Trophoblast cell (in vitro differentiated cells and primary cell): ENCODE results near the gene CELF4.

Experiments
- DNase-seq, 2 donors: peaks; one replicate each; pipeline ENCODE4 v3.0.0-alpha.2; 2016
- H2AFZ ChIP-seq: 2 replicates; pipeline ENCODE4 v1.6.1; 2013; ENCODE audit warnings: low read length, moderate library complexity, mild to moderate bottlenecking; ENCODE audit not compliant: insufficient read depth, poor library complexity
- H2AK5ac ChIP-seq: 2 replicates; pipeline ENCODE4 v1.6.1; 2013; ENCODE audit warnings: mild to moderate bottlenecking, low read length
- H2BK120ac ChIP-seq: 2 replicates; pipeline ENCODE4 v1.6.1; 2013; ENCODE audit warnings: low read length, mild to moderate bottlenecking, moderate library complexity; ENCODE audit not compliant: insufficient read depth, poor library complexity
- H2BK12ac ChIP-seq: 2 replicates; pipeline ENCODE4 v1.6.1; 2013; ENCODE audit warnings: mild to moderate bottlenecking, low read length, moderate library complexity
- H2BK5ac ChIP-seq: 2 replicates; pipeline ENCODE4 v1.6.1; 2013; ENCODE audit warnings: low read length, low read depth, moderate library complexity, mild to moderate bottlenecking; ENCODE audit not compliant: poor library complexity
- H3K14ac ChIP-seq: 2 replicates; pipeline ENCODE4 v1.6.1; 2013; ENCODE audit warnings: mild to moderate bottlenecking, low read length
- H3K18ac ChIP-seq: 2 replicates; pipeline ENCODE4 v1.6.1; 2013; ENCODE audit warnings: mild to moderate bottlenecking, low read length
- H3K23ac ChIP-seq: 2 replicates; pipeline ENCODE4 v1.6.1; 2013; ENCODE audit warnings: low read length
- H3K27ac ChIP-seq: 2 replicates; pipeline ENCODE4 v1.5.1; 2013; ENCODE audit warnings: low read depth, mild to moderate bottlenecking, inconsistent platforms, low read length, moderate library complexity
- H3K27me3 ChIP-seq: 2 replicates; pipeline ENCODE4 v1.6.1; 2013; ENCODE audit warnings: inconsistent platforms, mild to moderate bottlenecking, low read length, moderate library complexity; ENCODE audit not compliant: insufficient read depth
- H3K36me3 ChIP-seq, 2 experiments: 1 replicate in 1 of 2; 2 replicates in 1 of 2; pipeline ENCODE4 v1.6.1; 2013; ENCODE audit warnings: low read length in 2 of 2, mild to moderate bottlenecking in 2 of 2, moderate library complexity in 1 of 2; ENCODE audit not compliant: insufficient read depth in 2 of 2, control insufficient read depth in 1 of 2
- H3K4ac ChIP-seq: 2 replicates; pipeline ENCODE4 v1.6.1; 2013; ENCODE audit warnings: low read depth, mild to moderate bottlenecking, low read length, moderate library complexity
- H3K4me1 ChIP-seq, 2 experiments: 1 replicate in 1 of 2; 2 replicates in 1 of 2; pipeline ENCODE4 v1.6.1; 2013; ENCODE audit warnings: low read length in 2 of 2, mild to moderate bottlenecking in 2 of 2, moderate library complexity in 1 of 2; ENCODE audit not compliant: insufficient read depth in 2 of 2, control insufficient read depth in 1 of 2
- H3K4me2 ChIP-seq: 2 replicates; pipeline ENCODE4 v1.6.1; 2013; ENCODE audit warnings: inconsistent platforms, mild to moderate bottlenecking, low read length, moderate library complexity
- H3K4me3 ChIP-seq: 2 replicates; pipeline ENCODE4 v1.5.1; 2013; ENCODE audit warnings: mild to moderate bottlenecking, low read depth, low read length, inconsistent platforms
- H3K79me1 ChIP-seq: one replicate; pipeline ENCODE4 v1.6.1; 2013; ENCODE audit warnings: low read length
- H3K79me2 ChIP-seq: 2 replicates; pipeline ENCODE4 v1.6.1; 2013; ENCODE audit warnings: low read length, mild to moderate bottlenecking; ENCODE audit not compliant: control insufficient read depth, insufficient read depth, poor library complexity
- H3K9ac ChIP-seq: 2 replicates; pipeline ENCODE4 v1.6.1; 2013; ENCODE audit warnings: mild to moderate bottlenecking, low read length
- H3K9me3 ChIP-seq: 2 replicates; pipeline ENCODE4 v1.6.1; 2013; ENCODE audit warnings: low read depth, mild to moderate bottlenecking, control low read depth, inconsistent platforms, low read length; ENCODE audit not compliant: insufficient read depth
- H4K12ac ChIP-seq: 2 replicates; pipeline ENCODE4 v1.6.1; 2013; ENCODE audit warnings: low read depth, mild to moderate bottlenecking, low read length, moderate library complexity
- H4K8ac ChIP-seq: 2 replicates; pipeline ENCODE4 v1.6.1; 2013; ENCODE audit warnings: low read depth, mild to moderate bottlenecking, low read length, moderate library complexity
- H4K91ac ChIP-seq: one replicate; pipeline ENCODE4 v1.6.1; 2013; ENCODE audit warnings: low read depth, mild to moderate bottlenecking, low read length, moderate library complexity
- WGBS: extraction: QIAGEN DNeasy Blood & Tissue Kit; methylation state at CpG from one replicate; pipeline ENCODE4 v1.1.7; 2013; ENCODE audit warnings: missing lambda C conversion rate; ENCODE audit not compliant: insufficient read length, insufficient coverage; ENCODE audit errors: extremely low coverage; 5-methylcytosine and 5-hydroxymethylcytosine counted together

Gene CELF4

DNA sequence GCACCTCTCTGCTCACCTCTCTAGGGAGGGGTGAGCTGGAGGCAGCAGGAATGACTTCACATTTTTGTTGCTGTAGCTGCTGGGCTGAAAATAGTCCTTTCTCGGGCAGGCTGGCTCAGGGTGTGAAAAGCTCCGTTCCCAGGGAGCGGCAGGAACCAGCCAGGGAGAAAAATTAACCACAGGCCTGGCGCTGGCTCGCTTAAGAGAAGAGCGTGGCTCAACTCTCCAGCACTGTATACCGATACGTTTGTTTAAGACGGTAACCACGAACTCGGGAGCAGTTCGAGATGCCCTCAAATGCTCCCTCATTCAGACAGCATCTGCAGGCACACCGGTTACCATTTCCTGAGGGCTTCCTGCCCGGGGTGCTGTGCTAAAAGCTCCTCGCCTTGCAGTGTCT, 129.6 kb downstream of the CELF4 start:
- Histone ChIP-seq H3K79me2 (no peaks in the 10 kb centered on the region), H4K12ac (no peak overlapping the region), H2BK5ac (no peak overlapping the region), H3K9me3 (peaks cover 5% of the 10 kb centered on the region), H2AFZ (no peak overlapping the region), H4K8ac (no peak overlapping the region), H3K27ac (no peak overlapping the region), H2AK5ac (no peak overlapping the region), H3K23ac (no peak overlapping the region), H3K4me2 (no peak overlapping the region), H3K4me3 (no peak overlapping the region), H3K18ac (no peak overlapping the region), H3K27me3 (no peaks in the 10 kb centered on the region), H3K36me3 (no peaks in the 10 kb centered on the region), H4K91ac (no peak overlapping the region), H3K79me1 (no peaks in the 10 kb centered on the region), H3K4ac (no peak overlapping the region), H2BK120ac (no peak overlapping the region), H3K14ac (no peak overlapping the region), H3K4me1 (no peaks in the 10 kb centered on the region), H3K9ac (no peak overlapping the region), H2BK12ac (no peak overlapping the region)
- no peak for DNase-seq
- WGBS = no CpG with 5 or more reads among the region's 15 CpGs

DNA sequence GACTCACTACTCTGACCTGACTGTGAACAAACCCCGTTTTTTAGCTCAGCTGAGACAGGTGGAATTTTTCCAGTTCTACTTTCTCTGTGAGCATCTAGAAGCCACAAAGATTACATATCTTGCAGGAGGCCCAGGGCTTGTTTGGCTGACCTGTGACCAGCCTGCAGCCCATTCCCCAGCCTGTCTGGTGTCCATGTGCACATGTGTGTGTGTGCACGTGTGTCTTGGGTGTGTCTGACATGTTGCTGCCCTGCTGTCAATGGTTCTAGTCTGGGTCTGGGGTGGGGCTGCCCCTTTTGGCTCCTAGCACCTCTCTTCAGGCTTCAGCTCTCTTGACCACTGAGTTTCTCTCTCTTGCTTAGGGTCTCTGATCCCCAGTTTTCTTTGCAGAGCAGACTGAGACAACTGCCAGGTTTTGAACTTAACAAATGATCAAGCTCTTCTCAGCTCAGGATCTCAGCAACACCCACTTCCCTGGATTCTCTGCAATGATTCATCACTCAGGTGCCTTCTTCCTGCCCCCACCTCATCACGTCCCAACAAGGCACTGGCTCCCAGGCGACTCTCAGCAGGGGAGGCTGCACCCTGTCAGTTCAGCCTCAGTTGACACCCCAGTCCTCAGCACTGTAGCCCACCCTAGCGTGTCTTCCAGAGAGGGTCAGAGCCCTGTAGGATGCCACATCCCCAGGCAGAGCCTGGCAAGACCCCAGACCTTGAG, 130.3 kb downstream of the CELF4 start:
- WGBS = no CpG with 5 or more reads among the region's 5 CpGs
- H4K8ac ChIP-seq = no peak overlapping the region

DNA sequence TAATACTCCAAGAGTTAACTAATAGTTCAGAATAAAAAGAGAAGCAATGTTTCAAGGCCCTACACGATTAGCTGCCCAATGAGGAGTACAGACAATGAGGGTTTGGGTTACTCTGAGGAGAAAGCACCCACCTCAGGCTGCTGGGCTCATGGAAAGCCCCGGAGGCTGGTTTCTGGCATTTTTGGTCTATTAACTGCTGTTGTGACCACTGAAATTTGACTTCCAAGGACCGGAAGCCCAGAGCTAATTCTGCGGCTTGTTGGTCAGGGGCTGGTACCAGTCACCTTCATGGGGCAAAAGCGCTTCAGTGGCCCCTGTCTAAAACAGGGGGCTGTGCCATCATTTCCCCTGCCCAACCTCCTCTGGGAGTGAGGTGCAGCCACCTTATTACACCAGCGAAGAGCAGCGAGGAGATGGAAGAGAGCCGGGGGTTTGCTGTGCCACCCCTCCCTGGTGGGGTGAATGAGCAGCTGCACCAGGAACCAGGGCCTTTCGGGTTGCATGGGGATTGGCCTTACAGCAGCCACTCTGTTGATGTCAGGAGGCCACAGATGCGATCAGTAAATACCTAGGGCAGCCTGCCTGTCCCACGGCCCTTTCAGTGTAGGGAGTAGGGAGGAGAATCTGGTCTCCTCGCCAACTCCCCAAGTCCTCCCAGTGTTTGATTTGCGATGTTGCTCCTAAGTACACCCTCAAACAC, 131.3 kb downstream of the CELF4 start:
- no peak overlapping the region for H3K14ac ChIP-seq
- H3K9ac ChIP-seq = no peak overlapping the region
- no peaks in the 10 kb centered on the region for H3K79me2 ChIP-seq
- H2BK12ac ChIP-seq = no peak overlapping the region
- WGBS = no CpG with 5 or more reads among the region's 13 CpGs
- no peak overlapping the region for H3K23ac ChIP-seq
- H3K79me1 ChIP-seq = no peaks in the 10 kb centered on the region
- H3K4me1 ChIP-seq = no peaks in the 10 kb centered on the region
- H2AK5ac ChIP-seq = no peak overlapping the region
- no peak overlapping the region for H4K91ac ChIP-seq
- DNase-seq = no peak
- H2AFZ ChIP-seq = no peak overlapping the region
- no peaks in the 10 kb centered on the region for H3K27me3 ChIP-seq
- no peak overlapping the region for H2BK5ac ChIP-seq
- H3K4me2 ChIP-seq = no peak overlapping the region
- H3K36me3 ChIP-seq = no peaks in the 10 kb centered on the region
- no peak overlapping the region for H2BK120ac ChIP-seq
- H3K9me3 ChIP-seq = peaks cover 5% of the 10 kb centered on the region
- H3K27ac ChIP-seq = no peak overlapping the region
- H3K18ac ChIP-seq = no peak overlapping the region
- H4K12ac ChIP-seq = no peak overlapping the region
- no peak overlapping the region for H3K4me3 ChIP-seq
- no peak overlapping the region for H4K8ac ChIP-seq
- no peak overlapping the region for H3K4ac ChIP-seq

More for the DNA sequence above, 130.3 kb downstream of the CELF4 start:
- Histone ChIP-seq H2BK120ac (no peak overlapping the region), H3K9me3 (peaks cover 5% of the 10 kb centered on the region), H2AFZ (no peak overlapping the region), H3K4ac (no peak overlapping the region), H2BK5ac (no peak overlapping the region), H2BK12ac (no peak overlapping the region), H4K12ac (no peak overlapping the region), H3K79me2 (no peaks in the 10 kb centered on the region), H3K4me1 (no peaks in the 10 kb centered on the region), H3K27ac (no peak overlapping the region), H3K27me3 (no peaks in the 10 kb centered on the region), H3K18ac (no peak overlapping the region), H2AK5ac (no peak overlapping the region), H3K9ac (no peak overlapping the region), H3K36me3 (no peaks in the 10 kb centered on the region), H3K4me2 (no peak overlapping the region), H3K23ac (no peak overlapping the region), H3K14ac (no peak overlapping the region), H3K4me3 (no peak overlapping the region), H3K79me1 (no peaks in the 10 kb centered on the region), H4K91ac (no peak overlapping the region)
- no peak for DNase-seq

DNA sequence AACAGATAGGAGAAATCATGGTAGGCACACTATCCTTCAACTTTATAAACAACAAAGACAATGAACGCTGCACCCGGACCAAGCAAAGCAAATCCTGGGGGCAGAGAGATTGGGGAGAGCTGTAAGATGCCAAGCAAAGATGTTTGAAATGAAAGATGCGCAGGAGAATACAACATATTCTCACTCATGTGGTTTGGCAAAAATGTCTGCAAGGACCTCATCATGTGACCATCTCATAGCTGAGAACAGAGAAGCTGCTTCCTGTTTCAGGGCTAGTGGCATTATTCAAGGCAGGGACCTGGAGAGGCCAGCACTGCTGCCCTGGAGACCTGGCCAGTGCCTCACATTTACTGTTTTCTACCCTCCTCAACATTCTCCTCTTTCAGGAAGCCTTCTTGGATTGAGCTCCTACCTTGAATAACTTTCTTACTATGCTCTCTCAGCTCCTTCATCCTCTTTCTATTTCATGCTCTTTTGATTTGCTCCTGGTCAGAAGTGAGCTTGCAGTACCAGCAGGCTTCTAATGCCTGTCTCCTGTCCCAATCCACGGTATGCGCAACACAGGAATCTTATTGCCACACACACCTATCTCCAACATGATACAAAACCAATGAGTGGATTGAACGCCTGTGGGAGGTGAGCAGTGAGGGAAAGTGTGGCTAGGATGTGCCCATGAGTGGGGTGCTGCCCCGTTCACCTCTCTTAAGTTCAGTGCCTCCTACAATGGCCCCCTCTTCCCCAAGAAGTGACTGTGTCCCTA, 133.0 kb downstream of the CELF4 start:
- H3K4me1 ChIP-seq = no peaks in the 10 kb centered on the region
- H2BK5ac ChIP-seq = no peak overlapping the region
- no CpG with 5 or more reads among the region's 7 CpGs for WGBS
- no peaks in the 10 kb centered on the region for H3K36me3 ChIP-seq
- no peak overlapping the region for H2BK120ac ChIP-seq
- no peak overlapping the region for H2AK5ac ChIP-seq
- no peak overlapping the region for H2BK12ac ChIP-seq
- H3K14ac ChIP-seq = no peak overlapping the region
- no peak overlapping the region for H4K12ac ChIP-seq
- no peak overlapping the region for H3K27ac ChIP-seq
- H3K18ac ChIP-seq = no peak overlapping the region
- no peaks in the 10 kb centered on the region for H3K79me2 ChIP-seq
- no peak overlapping the region for H3K4me2 ChIP-seq
- no peak overlapping the region for H3K4me3 ChIP-seq
- H3K79me1 ChIP-seq = no peaks in the 10 kb centered on the region
- no peak overlapping the region for H3K23ac ChIP-seq
- H4K8ac ChIP-seq = no peak overlapping the region
- H3K4ac ChIP-seq = no peak overlapping the region
- no peak overlapping the region for H2AFZ ChIP-seq
- H3K9ac ChIP-seq = no peak overlapping the region
- H4K91ac ChIP-seq = no peak overlapping the region
- H3K9me3 ChIP-seq = peaks cover 4% of the 10 kb centered on the region
- no peaks in the 10 kb centered on the region for H3K27me3 ChIP-seq
- DNase-seq = peak; percentile 62 to 81
